Endodermal cell (in vitro differentiated cells): ENCODE measurements around the gene RAB3C. TPM values are rescaled to one million over a fixed set of nuclear protein-coding genes. Genes with fewer than 3 reads are reported as not detected.

Source experiments
- DNase-seq: peaks from one replicate; pipeline ENCODE4 v3.0.0-alpha.2; 2017
- H3K27ac ChIP-seq: 2 replicates; pipeline ENCODE4 v1.5.1; 2013; ENCODE audit warnings: mild to moderate bottlenecking, low read depth, low read length, moderate library complexity
- H3K27me3 ChIP-seq: 2 replicates; pipeline ENCODE4 v1.6.1; 2013; ENCODE audit warnings: mild to moderate bottlenecking, low read length, moderate library complexity; ENCODE audit not compliant: insufficient read depth, control insufficient read depth, poor library complexity, severe bottlenecking
- H3K36me3 ChIP-seq: 2 replicates; pipeline ENCODE4 v1.7.0; 2013; ENCODE audit warnings: mild to moderate bottlenecking, low read length, moderate library complexity; ENCODE audit not compliant: control insufficient read depth, insufficient read depth
- H3K4me1 ChIP-seq: one replicate; pipeline ENCODE4 v1.7.0; 2013; ENCODE audit warnings: low read length; ENCODE audit not compliant: control insufficient read depth, insufficient read depth
- H3K4me3 ChIP-seq: 2 replicates; pipeline ENCODE4 v1.5.1; 2013; ENCODE audit warnings: mild to moderate bottlenecking, low read length, moderate library complexity
- H3K9ac ChIP-seq: 2 replicates; pipeline ENCODE4 v1.6.1; 2013; ENCODE audit warnings: mild to moderate bottlenecking, low read length, moderate library complexity; ENCODE audit not compliant: poor library complexity, severe bottlenecking; ENCODE audit errors: extremely low read depth
- H3K9me3 ChIP-seq: 2 replicates; pipeline ENCODE4 v1.6.1; 2013; ENCODE audit warnings: mild to moderate bottlenecking, low read length, moderate library complexity; ENCODE audit not compliant: control insufficient read depth
- H3K27ac Mint-ChIP-seq: 2 replicates; pipeline ENCODE4 v1.8.0; 2020; ENCODE audit warnings: mixed read lengths
- H3K27me3 Mint-ChIP-seq: 2 replicates; pipeline ENCODE4 v1.8.0; 2021; ENCODE audit warnings: mild to moderate bottlenecking, mixed read lengths; ENCODE audit not compliant: insufficient read depth
- H3K36me3 Mint-ChIP-seq: 2 replicates; pipeline ENCODE4 v1.8.0; 2020; ENCODE audit warnings: low read depth, mixed read lengths
- H3K4me1 Mint-ChIP-seq: 2 replicates; pipeline ENCODE4 v1.8.0; 2020; ENCODE audit warnings: mixed read lengths
- H3K4me3 Mint-ChIP-seq: 2 replicates; pipeline ENCODE4 v1.8.0; 2020; ENCODE audit warnings: mild to moderate bottlenecking, moderate library complexity, mixed read lengths
- H3K9me3 Mint-ChIP-seq: 2 replicates; pipeline ENCODE4 v1.8.0; 2020; ENCODE audit warnings: mild to moderate bottlenecking, mixed read lengths
- WGBS, 2 experiments: methylation state at CpG; one replicate each; pipeline versions ENCODE4 v1.1.5 to v1.1.7; 2013; ENCODE audit warnings: missing lambda C conversion rate in 2 of 2, mixed read lengths in 1 of 2; ENCODE audit not compliant: insufficient coverage in 1 of 2, insufficient read length in 1 of 2; 5-methylcytosine and 5-hydroxymethylcytosine counted together
- total RNA-seq, 2 donors: library from RNA; stranded (reverse); fragmentation: NEBNext Ultra II Directional in 1 of 2; extraction: Animal tissue kit (Norgen Biotek cat#: 25700) in 1 of 2; gene quantifications; 2 replicates in 1 of 2; 3 replicates in 1 of 2; pipeline ENCODE4 v1.2.1, GENCODE V29; 2021
- TF ChIP-seq, protein P1 (sequence below): fragments of 200-600 bp; sonication (generic); conservative IDR thresholded peaks from 2 replicates; pipeline ENCODE4 v1.5.0; 2021; ENCODE audit warnings: antibody characterized with exemption, mild to moderate bottlenecking

Gene RAB3C
- total RNA-seq, 2 donors from 2014 or later, result 5.8 to 15.1 TPM

DNA sequence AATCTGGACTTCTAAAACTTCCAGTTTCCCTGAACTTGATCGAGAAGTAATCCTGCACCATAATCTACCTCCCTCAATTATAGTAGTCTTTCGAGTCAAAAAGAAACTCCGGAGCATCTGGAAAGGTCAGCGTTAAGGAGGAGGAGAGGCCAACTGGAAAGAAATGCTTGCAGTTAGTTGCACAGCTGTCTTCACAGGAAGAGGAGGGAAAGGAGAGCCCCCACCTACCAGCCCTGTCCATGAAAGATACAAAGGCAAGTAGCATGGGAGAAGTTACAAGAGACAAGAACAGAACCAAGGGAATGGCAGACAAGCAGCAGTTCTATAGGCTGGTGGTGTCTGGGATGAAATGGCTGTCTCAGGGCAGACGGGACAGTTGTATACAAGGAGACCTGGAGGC lies 170.6 kb downstream of the RAB3C start:
- no peak overlapping the region for H3K27ac Mint-ChIP-seq
- Histone ChIP-seq H3K27me3 (no peaks in the 10 kb centered on the region), H3K4me1 (no peaks in the 10 kb centered on the region), H3K9ac (no peak overlapping the region), H3K36me3 (no peaks in the 10 kb centered on the region), H3K4me3 (no peak overlapping the region), H3K9me3 (no peaks in the 10 kb centered on the region), H3K27ac (no peak overlapping the region)
- no peak for DNase-seq
- TF ChIP-seq, protein P1, sequence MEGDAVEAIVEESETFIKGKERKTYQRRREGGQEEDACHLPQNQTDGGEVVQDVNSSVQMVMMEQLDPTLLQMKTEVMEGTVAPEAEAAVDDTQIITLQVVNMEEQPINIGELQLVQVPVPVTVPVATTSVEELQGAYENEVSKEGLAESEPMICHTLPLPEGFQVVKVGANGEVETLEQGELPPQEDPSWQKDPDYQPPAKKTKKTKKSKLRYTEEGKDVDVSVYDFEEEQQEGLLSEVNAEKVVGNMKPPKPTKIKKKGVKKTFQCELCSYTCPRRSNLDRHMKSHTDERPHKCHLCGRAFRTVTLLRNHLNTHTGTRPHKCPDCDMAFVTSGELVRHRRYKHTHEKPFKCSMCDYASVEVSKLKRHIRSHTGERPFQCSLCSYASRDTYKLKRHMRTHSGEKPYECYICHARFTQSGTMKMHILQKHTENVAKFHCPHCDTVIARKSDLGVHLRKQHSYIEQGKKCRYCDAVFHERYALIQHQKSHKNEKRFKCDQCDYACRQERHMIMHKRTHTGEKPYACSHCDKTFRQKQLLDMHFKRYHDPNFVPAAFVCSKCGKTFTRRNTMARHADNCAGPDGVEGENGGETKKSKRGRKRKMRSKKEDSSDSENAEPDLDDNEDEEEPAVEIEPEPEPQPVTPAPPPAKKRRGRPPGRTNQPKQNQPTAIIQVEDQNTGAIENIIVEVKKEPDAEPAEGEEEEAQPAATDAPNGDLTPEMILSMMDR, result no peak
- no peak overlapping the region for H3K4me3 Mint-ChIP-seq
- 80 to 95% methylated on average over 1 to 5 of the region's 5 CpGs for WGBS, 2 experiments
- no peaks in the 10 kb centered on the region for H3K27me3 Mint-ChIP-seq
- H3K36me3 Mint-ChIP-seq, result no peaks in the 10 kb centered on the region
- H3K9me3 Mint-ChIP-seq, result no peaks in the 10 kb centered on the region
- no peaks in the 10 kb centered on the region for H3K4me1 Mint-ChIP-seq

DNA sequence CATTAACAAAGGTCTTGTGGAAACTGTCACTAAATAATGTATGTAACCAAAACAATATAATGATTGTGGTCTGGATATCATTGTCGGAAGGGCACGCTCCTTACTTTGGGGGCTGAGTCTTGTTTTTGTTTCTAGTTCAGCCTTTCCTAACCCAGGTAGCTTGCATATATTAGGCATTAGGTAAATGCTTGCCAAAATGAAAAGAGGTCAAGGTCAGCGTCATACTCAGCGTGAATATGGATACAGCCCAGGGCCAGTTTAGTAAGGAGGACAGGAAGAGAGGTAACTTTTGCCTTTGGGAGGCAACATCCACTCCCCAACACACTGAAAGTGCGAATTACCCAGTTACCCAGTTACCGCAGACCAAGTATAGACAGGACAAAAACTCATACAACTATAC lies 171.4 kb downstream of the RAB3C start:
- no peaks in the 10 kb centered on the region for H3K27me3 Mint-ChIP-seq
- no peaks in the 10 kb centered on the region for H3K9me3 Mint-ChIP-seq
- WGBS, 2 experiments, result 95% methylated on average over 6 of the region's 6 CpGs; no CpG with 5 or more reads in 1 of the 2 experiments

DNA sequence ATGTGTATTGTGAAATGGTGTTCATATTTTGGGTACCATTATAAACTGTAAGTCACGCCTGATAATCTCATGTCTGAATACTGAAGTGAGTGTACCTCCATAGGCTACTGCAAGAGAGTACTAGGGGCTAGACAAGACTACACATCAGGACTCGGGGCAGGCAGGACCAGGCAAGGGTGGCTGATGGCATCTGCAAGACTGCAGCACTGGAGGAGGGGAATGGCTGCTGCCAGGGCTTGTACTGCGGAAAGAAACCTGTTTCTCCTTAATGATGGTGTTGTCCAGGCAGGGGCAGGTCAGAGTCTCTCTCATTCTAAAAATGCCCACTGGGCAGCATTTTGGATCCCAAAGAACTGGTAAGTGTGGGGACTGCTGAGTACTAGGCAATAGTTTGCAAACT lies 172.5 kb downstream of the RAB3C start:
- no peak overlapping the region for H3K9ac ChIP-seq
- H3K9me3 ChIP-seq, result no peaks in the 10 kb centered on the region
- no peak overlapping the region for H3K27ac Mint-ChIP-seq
- no peak overlapping the region for H3K27ac ChIP-seq
- no peaks in the 10 kb centered on the region for H3K4me1 ChIP-seq
- H3K36me3 Mint-ChIP-seq, result no peaks in the 10 kb centered on the region
- no peaks in the 10 kb centered on the region for H3K27me3 Mint-ChIP-seq
- H3K4me1 Mint-ChIP-seq, result no peaks in the 10 kb centered on the region
- no peak overlapping the region for H3K4me3 Mint-ChIP-seq
- no peak overlapping the region for H3K4me3 ChIP-seq
- TF ChIP-seq, protein P1, result no peak
- H3K27me3 ChIP-seq, result no peaks in the 10 kb centered on the region
- 91 to 92% methylated on average over 1 to 3 of the region's 3 CpGs for WGBS, 2 experiments
- H3K36me3 ChIP-seq, result no peaks in the 10 kb centered on the region
- DNase-seq, result no peak
- H3K9me3 Mint-ChIP-seq, result no peaks in the 10 kb centered on the region

More for the DNA sequence above, 171.4 kb downstream of the RAB3C start:
- Histone ChIP-seq H3K4me3 (no peak overlapping the region), H3K27ac (no peak overlapping the region), H3K9ac (no peak overlapping the region), H3K27me3 (no peaks in the 10 kb centered on the region), H3K4me1 (no peaks in the 10 kb centered on the region), H3K36me3 (no peaks in the 10 kb centered on the region), H3K9me3 (no peaks in the 10 kb centered on the region)
- TF ChIP-seq, protein P1, result no peak
- no peak overlapping the region for H3K27ac Mint-ChIP-seq
- H3K36me3 Mint-ChIP-seq, result no peaks in the 10 kb centered on the region
- no peak for DNase-seq
- H3K4me1 Mint-ChIP-seq, result no peaks in the 10 kb centered on the region
- no peak overlapping the region for H3K4me3 Mint-ChIP-seq
